Measurements from ENCODE around the gene CATSPERB.

DNA sequence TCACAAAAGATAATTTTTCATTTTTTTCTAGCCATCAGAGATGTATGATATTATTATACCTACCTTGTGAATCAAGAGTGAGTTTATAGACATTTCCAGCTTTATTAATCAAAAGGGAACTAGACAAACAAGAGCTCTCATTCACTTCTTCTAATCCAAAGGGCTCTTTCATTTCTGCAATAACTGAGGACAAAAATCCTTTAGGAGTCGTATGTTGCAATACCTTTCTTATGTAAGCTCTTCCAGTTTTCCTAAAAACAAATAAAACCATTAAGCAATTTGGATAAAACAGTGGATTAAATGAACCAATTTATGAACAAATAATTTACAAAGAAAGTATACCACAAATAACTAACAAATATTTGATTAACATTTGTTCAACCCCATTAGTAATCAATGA is 107.1 kb downstream of the CATSPERB start:
- TF ChIP-seq, protein P1, sequence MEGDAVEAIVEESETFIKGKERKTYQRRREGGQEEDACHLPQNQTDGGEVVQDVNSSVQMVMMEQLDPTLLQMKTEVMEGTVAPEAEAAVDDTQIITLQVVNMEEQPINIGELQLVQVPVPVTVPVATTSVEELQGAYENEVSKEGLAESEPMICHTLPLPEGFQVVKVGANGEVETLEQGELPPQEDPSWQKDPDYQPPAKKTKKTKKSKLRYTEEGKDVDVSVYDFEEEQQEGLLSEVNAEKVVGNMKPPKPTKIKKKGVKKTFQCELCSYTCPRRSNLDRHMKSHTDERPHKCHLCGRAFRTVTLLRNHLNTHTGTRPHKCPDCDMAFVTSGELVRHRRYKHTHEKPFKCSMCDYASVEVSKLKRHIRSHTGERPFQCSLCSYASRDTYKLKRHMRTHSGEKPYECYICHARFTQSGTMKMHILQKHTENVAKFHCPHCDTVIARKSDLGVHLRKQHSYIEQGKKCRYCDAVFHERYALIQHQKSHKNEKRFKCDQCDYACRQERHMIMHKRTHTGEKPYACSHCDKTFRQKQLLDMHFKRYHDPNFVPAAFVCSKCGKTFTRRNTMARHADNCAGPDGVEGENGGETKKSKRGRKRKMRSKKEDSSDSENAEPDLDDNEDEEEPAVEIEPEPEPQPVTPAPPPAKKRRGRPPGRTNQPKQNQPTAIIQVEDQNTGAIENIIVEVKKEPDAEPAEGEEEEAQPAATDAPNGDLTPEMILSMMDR (conservative IDR thresholded peaks at IDR 0.05 in 1 of 2, IDR thresholded peaks at IDR 0.05 in 1 of 2; ENCODE audit: low read depth in 1 of 2, low read length in 2 of 2) = no peak
- TF ChIP-seq EZH2 (IDR thresholded peaks at IDR 0.05; ENCODE audit: low read length, missing control alignments) = no peak
